ENCODE measurements around the gene RIMKLB.

The RIMKLB gene

GRCh38 chr12:8697476-8698131 is at the start of gene RIMKLB:
TSS of gene RIMKLB (plus strand) at chr12:8697991. CDS start at chr12:8713867, 15,876 bp downstream.
- intact Hi-C loops (cut with DNase I) = loop anchor here (10.0 kb wide), 1 partner anchor 197 kb away; no protein-coding TSS in a partner anchor
- peak in 41 of 42 donors; percentile 46 to 94 (median 84) for DNase-seq

DNA sequence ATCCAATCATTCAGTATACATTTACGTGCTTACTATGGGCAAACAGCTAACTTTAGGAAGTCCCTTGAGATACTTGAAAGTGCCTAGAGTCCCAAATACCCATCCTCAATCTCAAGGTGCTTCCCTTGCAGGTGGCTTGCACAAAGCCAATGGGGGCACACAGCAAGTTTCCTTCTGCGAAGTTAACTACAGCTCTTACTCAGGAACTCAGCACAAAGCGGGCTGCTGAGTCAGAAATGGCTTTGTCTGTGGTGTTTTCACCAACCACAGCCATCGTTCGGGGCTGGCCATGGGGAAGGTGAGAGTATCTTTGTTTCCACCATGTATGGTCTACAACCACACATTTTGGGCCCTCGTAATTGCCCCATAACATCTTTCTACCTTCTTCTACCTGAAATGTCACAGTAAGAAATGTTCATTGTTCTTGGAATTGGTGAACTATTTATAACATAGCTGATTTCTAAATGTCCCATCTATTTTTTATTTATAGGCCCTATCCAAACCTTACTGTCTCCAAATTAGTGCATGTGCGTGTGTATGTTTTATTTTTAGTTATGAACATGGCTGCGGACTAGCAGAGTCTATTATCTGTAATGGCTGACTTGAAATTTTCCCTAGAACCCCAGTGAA is 49.1 kb upstream of the RIMKLB start:
- intact Hi-C loops (cut with DNase I) = no loop called here
- no peak for DNase-seq

GRCh38 chr12:8655421-8655820 is 42.4 kb upstream of the RIMKLB start:
- intact Hi-C loops (cut with DNase I) = no loop called here
- no peak for DNase-seq

GRCh38 chr12:8658346-8658745 is 39.4 kb upstream of the RIMKLB start:
- no peak for DNase-seq
- intact Hi-C loops (cut with DNase I) = no loop called here

DNA sequence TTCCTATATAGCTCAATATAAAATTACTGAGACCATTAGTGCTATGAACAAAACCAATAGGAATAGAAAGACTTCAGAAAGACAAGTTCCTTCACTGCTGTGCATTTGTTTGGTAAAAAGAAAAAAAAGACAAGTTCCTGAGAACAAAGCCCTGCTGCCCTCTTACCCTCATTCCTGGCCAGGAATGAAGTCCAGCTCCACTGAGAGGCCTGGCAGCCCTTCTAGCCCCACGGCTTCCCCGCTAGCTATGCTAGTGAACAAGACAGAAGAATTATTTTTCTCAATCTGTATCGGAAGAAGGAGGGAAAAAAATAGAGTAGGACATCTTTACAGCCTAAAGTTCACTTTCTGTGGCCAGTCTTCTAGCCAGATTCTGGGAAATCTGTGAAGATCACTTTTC is 36.8 kb upstream of the RIMKLB start:
- DNase-seq = peak in 11 of 42 donors; percentile 6 to 50 (median 26)
- intact Hi-C loops (cut with DNase I) = no loop called here

DNA sequence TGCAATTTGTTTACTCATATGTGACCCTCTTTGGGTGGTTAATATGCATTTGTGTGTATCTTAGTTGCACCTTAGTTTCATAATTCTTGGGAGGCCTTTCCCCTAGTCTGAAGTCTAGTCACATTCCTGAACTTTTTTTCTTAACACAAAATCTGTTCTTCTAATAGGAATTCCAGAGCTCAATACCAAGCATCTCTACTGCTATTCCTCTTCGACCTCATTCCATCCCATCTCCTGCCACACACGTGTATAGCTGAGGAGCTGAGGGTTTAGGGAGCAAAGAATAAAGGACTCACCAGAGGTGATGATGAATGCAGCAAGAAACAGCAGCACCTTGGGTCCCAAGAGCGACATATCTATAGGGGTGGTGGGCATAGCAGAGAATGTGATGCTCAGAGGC is 36.0 kb upstream of the RIMKLB start:
- DNase-seq = no peak
- intact Hi-C loops (cut with DNase I) = no loop called here

DNA sequence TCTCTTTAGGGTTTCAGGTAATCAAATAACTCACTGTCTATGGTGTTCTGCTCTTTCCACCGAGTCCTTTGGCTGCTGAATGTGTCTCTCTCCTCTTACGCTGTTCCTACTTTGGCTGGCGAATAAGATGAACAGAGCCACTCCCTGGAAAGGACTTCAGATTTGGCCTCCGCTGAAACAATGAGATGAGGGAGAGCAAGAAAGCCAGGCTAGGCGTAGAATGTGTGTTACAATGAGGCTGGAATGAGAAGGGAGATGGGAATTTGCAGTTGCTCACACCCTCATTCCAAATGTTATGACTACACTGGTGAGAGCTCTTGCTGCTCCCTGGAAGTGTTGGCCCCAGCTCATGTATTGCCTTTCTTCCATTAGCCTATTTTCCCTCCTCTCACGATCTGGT is 35.2 kb upstream of the RIMKLB start, which contains the start of gene MFAP5:
Gene MFAP5 (minus strand): TSS at position 234 of the 400 bp plus-strand sequence. CDS start 722 bp downstream, outside the sequence.
- intact Hi-C loops (cut with DNase I) = no loop called here
- no peak for DNase-seq

GRCh38 chr12:8664228-8664913 is 33.4 kb upstream of the RIMKLB start:
- no peak for DNase-seq
- intact Hi-C loops (cut with DNase I) = no loop called here

DNA sequence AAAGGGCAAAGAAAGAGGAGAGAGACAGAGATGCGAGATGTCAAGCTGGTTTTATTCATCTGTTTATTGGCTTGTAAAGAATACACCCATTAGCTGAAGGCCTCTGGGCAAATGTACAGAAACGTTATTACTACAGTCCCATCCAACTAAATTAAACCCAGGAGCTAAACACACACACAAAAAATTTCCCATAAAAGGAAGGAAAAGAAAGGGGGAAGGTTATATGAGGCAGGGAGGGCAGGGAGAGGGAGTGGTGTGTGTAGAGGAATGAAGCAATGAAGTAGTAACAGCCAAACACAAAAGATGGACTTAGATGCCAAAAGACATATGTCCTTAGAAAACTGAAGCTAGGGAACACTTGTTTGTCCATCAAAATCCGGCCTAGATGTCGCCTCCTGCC is 32.0 kb upstream of the RIMKLB start:
- intact Hi-C loops (cut with DNase I) = no loop called here

GRCh38 chr12:8667270-8667669 is 30.5 kb upstream of the RIMKLB start:
- DNase-seq = no peak
- intact Hi-C loops (cut with DNase I) = no loop called here

More for the DNA sequence above, 32.0 kb upstream of the RIMKLB start:
- no peak for DNase-seq

DNA sequence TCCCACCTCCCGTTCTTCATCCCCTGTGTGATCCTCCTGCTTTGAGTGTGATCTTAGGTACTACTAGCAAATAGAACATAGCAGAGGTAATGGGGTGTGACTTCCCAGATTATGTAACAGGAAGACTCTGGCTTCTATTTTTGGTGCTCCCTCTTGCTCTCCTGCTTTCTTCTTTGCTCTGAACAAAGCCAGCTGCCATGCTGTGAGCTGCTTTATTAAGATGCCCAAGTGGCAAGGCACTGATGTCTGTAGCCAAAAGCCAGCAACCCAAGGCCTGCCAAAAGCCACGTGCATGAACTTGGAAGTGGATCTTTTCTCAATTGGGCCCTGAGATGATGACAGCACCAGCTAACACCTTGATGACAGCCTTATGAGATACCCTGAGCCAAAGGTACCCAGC is 29.4 kb upstream of the RIMKLB start:
- intact Hi-C loops (cut with DNase I) = no loop called here

DNA sequence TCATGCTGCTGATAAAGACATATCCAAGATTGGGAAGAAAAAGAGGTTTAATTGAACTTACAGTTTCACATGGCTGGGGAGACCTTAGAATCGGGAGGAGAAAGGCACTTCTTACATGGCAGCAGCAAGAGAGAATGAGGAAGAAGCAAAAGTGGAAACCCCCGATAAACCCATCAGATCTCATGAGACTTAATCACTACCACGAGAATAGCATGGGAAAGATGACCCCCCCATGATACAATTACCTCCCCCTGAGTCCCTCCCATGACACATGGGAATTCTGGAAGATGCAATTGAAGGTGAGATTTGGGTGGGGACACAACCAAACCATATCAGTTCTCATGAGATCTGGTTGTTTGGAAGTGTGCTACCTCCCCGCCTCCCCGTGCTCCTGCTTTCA is 25.4 kb upstream of the RIMKLB start:
- intact Hi-C loops (cut with DNase I) = loop anchor here (10.0 kb wide), 1 partner anchor 362 kb away; no protein-coding TSS in a partner anchor
- DNase-seq = no peak

More for the DNA sequence above, 29.4 kb upstream of the RIMKLB start:
- DNase-seq = peak in 29 of 42 donors; percentile 6 to 68 (median 34)

GRCh38 chr12:8675591-8676036 is 22.2 kb upstream of the RIMKLB start:
- no peak for DNase-seq
- intact Hi-C loops (cut with DNase I) = loop anchor here (10.0 kb wide), 1 partner anchor 359 kb away; no protein-coding TSS in a partner anchor

- no peak for DNase-seq
- intact Hi-C loops (cut with DNase I) = loop anchor here (10.0 kb wide), 1 partner anchor 358 kb away; no protein-coding TSS in a partner anchor
Measured at GRCh38 chr12:8676651-8677050, 21.1 kb upstream of the RIMKLB start.

GRCh38 chr12:8677362-8677761 is 20.4 kb upstream of the RIMKLB start:
- intact Hi-C loops (cut with DNase I) = loop anchor here (10.0 kb wide), 1 partner anchor 357 kb away; no protein-coding TSS in a partner anchor

GRCh38 chr12:8678661-8679111 is 19.1 kb upstream of the RIMKLB start:
- intact Hi-C loops (cut with DNase I) = loop anchor here (10.0 kb wide), 1 partner anchor 356 kb away; no protein-coding TSS in a partner anchor

More at GRCh38 chr12:8677362-8677761, 20.4 kb upstream of the RIMKLB start:
- no peak for DNase-seq

GRCh38 chr12:8680533-8680932 is 17.3 kb upstream of the RIMKLB start:
- peak in 1 of 42 donors; percentile 8 for DNase-seq
- intact Hi-C loops (cut with DNase I) = no loop called here

More at GRCh38 chr12:8678661-8679111, 19.1 kb upstream of the RIMKLB start:
- no peak for DNase-seq

DNA sequence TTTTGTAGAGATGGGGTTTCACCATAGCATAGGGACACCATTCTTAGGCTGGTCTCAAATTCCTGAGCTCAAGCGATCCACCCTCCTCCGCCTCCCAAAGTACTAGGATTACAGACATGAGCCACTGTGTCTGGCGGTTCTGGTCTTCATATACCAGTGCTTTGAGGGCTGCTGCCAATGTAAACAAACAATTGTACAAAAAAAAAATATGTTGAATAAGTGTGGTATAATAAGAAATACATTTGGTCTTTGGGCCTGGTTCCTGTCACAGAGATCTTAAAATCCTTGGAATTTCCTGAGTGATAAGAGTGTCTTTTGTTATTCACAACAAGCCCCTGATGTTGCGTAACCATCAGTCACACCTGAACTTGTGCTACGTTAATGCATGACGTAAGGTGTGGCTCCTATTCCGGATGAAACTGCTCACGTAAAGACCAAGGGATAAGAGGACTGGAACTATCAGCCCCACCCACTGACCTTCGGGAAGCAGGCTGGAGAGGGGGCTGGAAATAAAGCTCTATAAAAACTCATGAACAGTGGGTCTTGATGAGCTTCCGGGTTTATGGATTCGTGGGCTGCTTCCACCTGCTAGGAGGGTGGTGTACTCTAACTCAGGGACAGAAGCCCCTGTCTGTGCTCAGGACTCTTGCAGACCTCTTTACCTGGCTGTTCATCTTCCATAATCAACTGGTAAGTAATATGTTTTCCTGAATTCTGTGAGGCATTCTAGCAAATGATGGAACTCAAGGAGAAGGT is 16.5 kb upstream of the RIMKLB start:
- peak in 1 of 42 donors; percentile 6 for DNase-seq
- intact Hi-C loops (cut with DNase I) = no loop called here

GRCh38 chr12:8685051-8685450 is 12.7 kb upstream of the RIMKLB start:
- intact Hi-C loops (cut with DNase I) = no loop called here
- no peak for DNase-seq

Data from head of caudate nucleus (tissue), 42 donors.